ENCODE measurements around the gene FANK1. TPM values are rescaled to one million over a fixed set of nuclear protein-coding genes. Genes with fewer than 3 reads are reported as not detected.
"Not testable (repeated sequence)": the region's sequence is repeated elsewhere in the genome, so short reads cannot be mapped to it uniquely, and the experiment has no call there.

FANK1 gene
- total RNA-seq, 1 experiment from 2014 or later = 1.4 TPM

DNA sequence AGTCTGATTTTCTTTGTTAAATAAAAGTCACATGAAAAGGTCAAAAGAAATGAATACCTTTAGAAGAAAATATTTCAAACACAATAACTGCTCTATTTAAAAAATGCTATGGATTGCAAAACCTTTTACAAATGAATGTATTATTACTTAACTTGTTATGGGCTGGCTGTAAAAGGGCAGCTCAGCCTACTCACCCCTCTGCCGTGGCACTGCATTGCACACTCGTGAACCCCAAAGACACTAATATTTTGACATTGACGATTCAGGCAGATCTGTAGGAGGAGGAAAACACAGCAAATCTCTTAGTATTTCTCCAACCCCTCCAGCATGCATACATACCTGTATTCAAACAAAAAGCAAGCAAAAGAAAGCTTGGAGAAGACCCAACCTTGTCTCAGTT is 149.5 kb downstream of the FANK1 start:
- intact Hi-C loops (cut with micrococcal nuclease; ENCODE audit: unreplicated experiment) = no loop called here
- Histone ChIP-seq H3K27me3 (replicated peaks; ENCODE audit: insufficient read depth, low read depth, low read length, poor library complexity) (no peaks in the 10 kb centered on the region), H3K36me3 (ENCODE audit: insufficient read depth, low read length, poor library complexity, severe bottlenecking) (no peaks in the 10 kb centered on the region), H3K9me3 (ENCODE audit: low read depth, low read length, poor library complexity, severe bottlenecking) (no peaks in the 10 kb centered on the region), H3K4me1 (ENCODE audit: insufficient read depth, low read length, poor library complexity, severe bottlenecking) (peaks cover 7% of the 10 kb centered on the region), H3K4me3 (ENCODE audit: low read depth, low read length, poor library complexity, severe bottlenecking) (no peak overlapping the region), H3K27ac (ENCODE audit: low read depth, low read length, poor library complexity, severe bottlenecking) (no peak overlapping the region)
- no TSS peak for BruUV-seq (replicated peaks)
- no peak for TF ChIP-seq EZH2 (IDR thresholded peaks at IDR 0.05; ENCODE audit: borderline replicate concordance, low read depth, low read length, poor library complexity, severe bottlenecking)
- TF ChIP-seq, protein P1, sequence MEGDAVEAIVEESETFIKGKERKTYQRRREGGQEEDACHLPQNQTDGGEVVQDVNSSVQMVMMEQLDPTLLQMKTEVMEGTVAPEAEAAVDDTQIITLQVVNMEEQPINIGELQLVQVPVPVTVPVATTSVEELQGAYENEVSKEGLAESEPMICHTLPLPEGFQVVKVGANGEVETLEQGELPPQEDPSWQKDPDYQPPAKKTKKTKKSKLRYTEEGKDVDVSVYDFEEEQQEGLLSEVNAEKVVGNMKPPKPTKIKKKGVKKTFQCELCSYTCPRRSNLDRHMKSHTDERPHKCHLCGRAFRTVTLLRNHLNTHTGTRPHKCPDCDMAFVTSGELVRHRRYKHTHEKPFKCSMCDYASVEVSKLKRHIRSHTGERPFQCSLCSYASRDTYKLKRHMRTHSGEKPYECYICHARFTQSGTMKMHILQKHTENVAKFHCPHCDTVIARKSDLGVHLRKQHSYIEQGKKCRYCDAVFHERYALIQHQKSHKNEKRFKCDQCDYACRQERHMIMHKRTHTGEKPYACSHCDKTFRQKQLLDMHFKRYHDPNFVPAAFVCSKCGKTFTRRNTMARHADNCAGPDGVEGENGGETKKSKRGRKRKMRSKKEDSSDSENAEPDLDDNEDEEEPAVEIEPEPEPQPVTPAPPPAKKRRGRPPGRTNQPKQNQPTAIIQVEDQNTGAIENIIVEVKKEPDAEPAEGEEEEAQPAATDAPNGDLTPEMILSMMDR (conservative IDR thresholded peaks at IDR 0.05; ENCODE audit: low read depth, low read length) = no peak
- ChIA-PET CTCF (no interaction called here), POLR2A (ENCODE audit: low non-redundant PET) (no interaction called here)
- DNase-seq (ENCODE audit: low spot score) = no peak

DNA sequence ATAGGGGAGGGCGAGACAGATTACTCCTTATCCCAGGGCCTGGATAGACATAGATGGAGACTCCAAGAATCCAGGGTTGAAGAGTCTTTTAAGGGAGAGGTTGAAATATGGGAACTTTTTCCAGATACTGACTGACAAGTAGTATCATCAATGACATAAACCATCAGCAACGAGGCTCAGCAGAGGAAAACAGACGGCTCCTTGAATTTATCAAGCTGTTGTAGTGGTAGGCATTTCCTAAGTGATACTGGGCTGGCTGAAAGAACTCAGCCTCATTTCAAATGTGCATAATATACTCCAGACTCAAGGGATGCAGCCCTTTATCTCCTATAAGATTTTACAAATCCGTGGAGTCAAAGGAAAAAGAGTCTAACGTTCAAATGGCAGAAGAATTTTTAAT is 150.5 kb downstream of the FANK1 start:
- Histone ChIP-seq H3K27ac (ENCODE audit: low read depth, low read length, poor library complexity, severe bottlenecking) (no peak overlapping the region), H3K9me3 (ENCODE audit: low read depth, low read length, poor library complexity, severe bottlenecking) (no peaks in the 10 kb centered on the region), H3K4me3 (ENCODE audit: low read depth, low read length, poor library complexity, severe bottlenecking) (no peak overlapping the region), H3K36me3 (ENCODE audit: insufficient read depth, low read length, poor library complexity, severe bottlenecking) (no peaks in the 10 kb centered on the region), H3K27me3 (replicated peaks; ENCODE audit: insufficient read depth, low read depth, low read length, poor library complexity) (no peaks in the 10 kb centered on the region), H3K4me1 (ENCODE audit: insufficient read depth, low read length, poor library complexity, severe bottlenecking) (peaks cover 7% of the 10 kb centered on the region)
- intact Hi-C loops (cut with micrococcal nuclease; ENCODE audit: unreplicated experiment) = no loop called here
- ChIA-PET POLR2A (ENCODE audit: low non-redundant PET) (no interaction called here), CTCF (no interaction called here)
- DNase-seq (ENCODE audit: low spot score) = no peak
- BruUV-seq (replicated peaks) = no TSS peak
- TF ChIP-seq, protein P1 (conservative IDR thresholded peaks at IDR 0.05; ENCODE audit: low read depth, low read length) = no peak

DNA sequence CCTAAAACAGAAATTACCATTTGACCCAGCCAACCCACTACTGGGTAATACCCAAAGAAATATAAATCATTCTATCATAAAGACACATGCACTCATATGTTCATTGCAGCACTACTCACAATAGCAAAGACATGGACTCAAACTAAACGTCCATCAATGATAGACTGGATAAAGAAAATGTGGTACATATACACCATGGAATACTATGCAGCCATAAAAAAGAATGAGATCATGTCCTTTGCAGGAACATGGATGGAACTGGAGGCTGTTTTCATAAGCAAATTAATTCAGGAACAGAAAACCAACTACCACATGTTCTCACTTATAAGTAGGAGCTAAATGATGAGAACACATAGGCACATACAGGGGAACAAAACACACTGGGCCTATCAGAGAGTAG is 151.4 kb downstream of the FANK1 start:
- DNase-seq (ENCODE audit: low spot score); H3K9me3 ChIP-seq (ENCODE audit: low read depth, low read length, poor library complexity, severe bottlenecking); CTCF ChIA-PET; intact Hi-C loops (cut with micrococcal nuclease; ENCODE audit: unreplicated experiment); H3K4me3 ChIP-seq (ENCODE audit: low read depth, low read length, poor library complexity, severe bottlenecking); H3K27ac ChIP-seq (ENCODE audit: low read depth, low read length, poor library complexity, severe bottlenecking); POLR2A ChIA-PET (ENCODE audit: low non-redundant PET); H3K27me3 ChIP-seq (replicated peaks; ENCODE audit: insufficient read depth, low read depth, low read length, poor library complexity); BruUV-seq (replicated peaks); H3K4me1 ChIP-seq (ENCODE audit: insufficient read depth, low read length, poor library complexity, severe bottlenecking); H3K36me3 ChIP-seq (ENCODE audit: insufficient read depth, low read length, poor library complexity, severe bottlenecking): not testable (repeated sequence)

DNA sequence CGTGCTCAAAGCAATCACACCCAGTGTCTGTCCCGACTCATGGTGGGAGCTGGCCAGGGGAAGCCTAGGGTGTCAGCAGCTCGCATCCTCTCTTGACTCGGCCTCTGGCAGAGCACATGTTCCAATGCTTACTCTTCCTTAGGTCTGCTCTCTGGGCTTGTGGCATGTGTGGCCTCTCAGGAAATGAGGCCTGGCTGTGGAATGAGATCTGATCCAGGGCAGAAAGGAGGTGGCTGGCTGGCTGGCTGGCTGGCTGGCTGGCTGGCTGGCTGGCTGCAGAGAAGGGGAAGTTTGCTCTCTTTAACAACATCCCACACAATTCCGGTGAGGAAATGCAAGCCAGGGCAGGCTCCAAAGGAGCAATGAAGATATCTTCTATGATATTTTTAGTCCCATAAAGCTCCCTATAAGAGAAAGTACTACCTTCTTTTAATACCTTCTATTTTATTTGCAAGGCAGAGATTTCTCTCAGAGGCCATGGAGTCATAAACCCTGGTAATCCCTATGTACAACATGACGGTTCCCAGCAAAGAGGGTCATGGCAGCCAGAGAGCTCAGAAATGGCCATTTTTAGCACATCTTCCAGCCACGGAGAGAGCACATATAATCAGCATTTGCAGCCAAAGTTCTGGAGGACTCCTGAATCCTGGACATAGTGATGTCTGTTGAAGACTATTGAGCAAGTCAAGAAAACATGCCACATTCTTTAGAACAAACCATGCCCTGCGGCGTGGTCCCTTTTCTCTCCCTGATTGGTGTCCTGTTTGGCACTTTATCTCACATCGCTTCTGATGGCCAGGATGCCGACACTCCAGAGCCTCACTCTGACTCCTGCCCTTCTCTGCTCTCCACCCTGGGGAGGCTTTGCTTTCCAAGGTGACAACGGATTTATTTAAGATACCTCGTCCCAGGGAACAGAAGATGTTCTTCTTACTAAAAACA is 153.7 kb downstream of the FANK1 start:
- Histone ChIP-seq H3K36me3 (ENCODE audit: insufficient read depth, low read length, poor library complexity, severe bottlenecking) (no peaks in the 10 kb centered on the region), H3K4me3 (ENCODE audit: low read depth, low read length, poor library complexity, severe bottlenecking) (no peak overlapping the region), H3K9me3 (ENCODE audit: low read depth, low read length, poor library complexity, severe bottlenecking) (no peaks in the 10 kb centered on the region), H3K4me1 (ENCODE audit: insufficient read depth, low read length, poor library complexity, severe bottlenecking) (no peaks in the 10 kb centered on the region), H3K27ac (ENCODE audit: low read depth, low read length, poor library complexity, severe bottlenecking) (no peak overlapping the region), H3K27me3 (replicated peaks; ENCODE audit: insufficient read depth, low read depth, low read length, poor library complexity) (no peaks in the 10 kb centered on the region)
- intact Hi-C loops (cut with micrococcal nuclease; ENCODE audit: unreplicated experiment) = no loop called here
- no TSS peak for BruUV-seq (replicated peaks)
- CTCF ChIA-PET = no interaction called here
- POLR2A ChIA-PET (ENCODE audit: low non-redundant PET) = no interaction called here
- no peak for DNase-seq (ENCODE audit: low spot score)
- TF ChIP-seq, protein P1 (conservative IDR thresholded peaks at IDR 0.05; ENCODE audit: low read depth, low read length) = no peak
- TF ChIP-seq EZH2 (IDR thresholded peaks at IDR 0.05; ENCODE audit: borderline replicate concordance, low read depth, low read length, poor library complexity, severe bottlenecking) = no peak
